NK-92 treated with Interleukin-12 subunit alpha and Interleukin-12 subunit beta, amount 100 ng/mL, for 24 hours (cell line): Measurements from ENCODE around the gene PLEKHG4B.
"Not testable (repeated sequence)": the region's sequence is repeated elsewhere in the genome, so short reads cannot be mapped to it uniquely, and the experiment has no call there.

ENCODE experiments used
- DNase-seq: peaks from one replicate; lab custom pipeline; 2025; lab: John Stamatoyannopoulos, UW

PLEKHG4B gene

DNA sequence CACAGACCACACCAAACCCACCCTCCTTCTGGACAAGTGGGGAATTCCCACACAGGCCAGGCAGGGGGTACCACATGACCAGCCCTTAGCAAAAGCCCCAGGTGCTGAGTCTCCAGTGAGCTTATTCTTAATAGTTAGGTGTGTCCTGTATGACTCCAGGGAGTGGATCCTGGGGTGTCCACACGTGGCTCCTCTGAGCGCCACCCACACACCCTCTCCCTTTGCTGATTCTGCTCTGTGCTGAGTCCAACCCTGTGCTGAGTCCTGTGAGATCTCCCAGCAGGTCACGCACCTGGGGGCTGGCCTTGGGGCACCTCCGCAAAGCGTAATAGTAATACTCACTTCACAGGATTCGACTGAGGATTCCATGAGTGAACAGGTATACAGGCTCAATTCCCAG, 112.0 kb downstream of the PLEKHG4B start:
- DNase-seq = no peak

GRCh38 chr5:204462-204861, 112.5 kb downstream of the PLEKHG4B start:
- DNase-seq = no peak

DNA sequence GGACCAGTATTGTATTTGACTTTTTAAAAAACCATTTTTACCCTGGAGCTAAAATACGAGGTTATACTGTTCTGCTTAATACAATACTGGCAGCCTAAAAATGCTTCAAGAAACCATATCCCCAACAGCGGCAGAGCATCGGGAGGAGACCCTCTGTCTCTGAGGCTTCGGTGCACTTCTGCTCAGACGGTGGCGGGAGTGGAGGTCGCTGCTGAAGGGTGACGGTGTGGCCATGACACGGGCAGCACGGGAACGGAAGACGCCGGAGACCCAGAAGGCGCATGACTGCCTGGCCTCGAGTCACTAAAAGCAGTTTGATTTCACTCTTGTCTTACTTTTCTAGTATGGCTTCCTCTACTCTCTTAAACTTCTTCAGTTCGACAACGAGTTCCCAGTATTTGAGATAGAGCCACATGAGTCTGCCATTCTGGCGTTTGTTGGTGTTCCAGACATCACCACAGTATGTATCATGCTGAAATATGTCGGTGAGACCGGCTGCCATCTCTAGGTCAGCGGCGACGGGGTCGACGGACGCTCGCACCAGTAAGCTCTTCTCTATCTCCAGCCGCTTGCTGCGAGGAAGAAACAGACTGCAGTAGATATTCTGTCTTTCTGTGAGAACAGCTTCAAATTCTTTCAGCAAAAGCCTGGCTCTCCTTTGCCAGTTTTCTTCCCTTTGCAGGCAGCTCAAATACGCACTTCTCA, 113.2 kb downstream of the PLEKHG4B start:
- no peak for DNase-seq

DNA sequence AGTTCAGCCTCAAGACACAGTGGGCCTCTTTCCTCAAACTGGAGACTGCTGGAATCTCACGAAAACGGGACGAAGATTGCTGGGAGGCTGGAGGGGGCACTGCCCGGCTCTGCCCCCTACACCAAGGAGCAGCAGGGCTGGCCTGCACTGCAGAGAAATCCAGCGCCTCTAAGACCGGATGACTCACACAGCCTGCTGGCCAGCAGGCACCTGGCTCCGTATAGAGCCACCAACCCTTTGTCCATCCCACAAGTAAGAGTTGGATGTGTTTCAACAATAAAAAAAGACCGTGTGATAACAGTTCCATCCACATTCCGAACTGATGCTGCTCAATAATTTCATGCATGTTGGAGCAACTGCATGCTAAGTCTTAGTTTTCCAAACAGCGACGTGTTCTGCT, 114.4 kb downstream of the PLEKHG4B start:
- DNase-seq = no peak

GRCh38 chr5:206927-207536, 115.1 kb downstream of the PLEKHG4B start:
- no peak for DNase-seq

DNA sequence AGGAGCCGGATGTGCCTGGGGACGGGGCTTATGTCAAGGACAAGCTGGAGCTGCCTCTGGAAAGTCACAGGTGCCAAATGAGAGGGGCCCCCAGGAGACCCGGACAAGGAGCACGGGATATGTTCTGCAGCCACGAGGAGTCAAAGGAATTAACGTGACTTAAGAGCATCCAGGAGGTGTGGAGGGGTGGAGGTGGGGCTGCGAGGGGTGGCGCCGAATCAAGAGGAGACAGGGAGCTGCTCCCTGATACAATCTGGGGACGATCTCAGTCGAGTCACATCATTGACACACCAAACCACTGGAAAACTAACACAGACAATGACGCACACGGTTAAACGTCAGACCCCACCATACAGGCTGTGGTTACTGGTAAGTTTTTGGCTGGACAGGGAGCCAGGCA, 115.6 kb downstream of the PLEKHG4B start:
- no peak for DNase-seq

- DNase-seq = no peak
These were observed 116.6 kb downstream of the PLEKHG4B start for GRCh38 chr5:208449-209114.

DNA sequence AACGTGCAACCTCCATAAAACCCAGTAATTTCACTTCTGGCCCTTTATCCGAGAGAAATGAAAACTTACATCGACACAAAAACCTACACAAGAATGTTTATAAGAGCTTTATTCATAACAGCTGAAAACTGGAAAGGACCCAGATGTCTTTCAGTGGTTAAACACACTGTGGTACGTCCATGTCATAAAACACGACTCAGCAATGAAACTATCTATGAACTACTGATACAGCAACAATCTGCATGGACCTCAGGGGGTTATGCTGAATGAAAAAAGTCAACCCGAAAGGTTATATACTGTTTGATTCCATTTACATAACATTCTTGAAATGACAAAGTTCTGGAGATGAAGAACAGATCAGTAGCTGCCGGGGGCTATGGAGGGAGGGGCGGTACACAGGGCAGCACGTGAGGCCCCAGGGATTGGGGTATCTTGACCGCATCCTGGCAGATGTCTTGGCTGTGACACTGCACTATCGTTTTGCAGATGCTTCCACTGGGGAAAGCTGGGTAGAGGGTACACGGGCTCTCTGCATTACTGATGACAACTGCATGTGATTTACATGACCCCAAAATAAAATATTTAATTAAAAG, 121.9 kb downstream of the PLEKHG4B start:
- no peak for DNase-seq

- not testable (repeated sequence) for DNase-seq
These were observed 123.3 kb downstream of the PLEKHG4B start for GRCh38 chr5:215256-215655.

DNA sequence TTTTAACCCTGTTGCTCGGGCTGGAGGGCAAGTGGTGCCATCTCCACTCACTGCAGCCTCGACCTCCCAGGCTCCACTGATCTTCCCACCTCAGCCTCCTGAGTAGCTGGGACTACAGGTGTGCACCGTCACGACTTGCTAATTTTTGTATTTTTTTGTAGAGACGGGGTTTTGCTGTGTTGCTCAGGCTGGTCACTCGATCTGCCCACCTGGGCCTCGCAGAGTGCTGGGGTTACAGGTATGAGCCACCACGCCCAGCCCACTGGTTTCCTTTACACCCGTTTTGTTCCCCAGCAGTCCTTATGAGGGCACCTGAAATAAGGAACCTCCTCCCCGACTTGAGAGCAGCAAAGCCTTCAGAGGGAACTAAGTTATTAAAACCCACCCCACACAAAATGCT, 124.1 kb downstream of the PLEKHG4B start:
- not testable (repeated sequence) for DNase-seq

DNA sequence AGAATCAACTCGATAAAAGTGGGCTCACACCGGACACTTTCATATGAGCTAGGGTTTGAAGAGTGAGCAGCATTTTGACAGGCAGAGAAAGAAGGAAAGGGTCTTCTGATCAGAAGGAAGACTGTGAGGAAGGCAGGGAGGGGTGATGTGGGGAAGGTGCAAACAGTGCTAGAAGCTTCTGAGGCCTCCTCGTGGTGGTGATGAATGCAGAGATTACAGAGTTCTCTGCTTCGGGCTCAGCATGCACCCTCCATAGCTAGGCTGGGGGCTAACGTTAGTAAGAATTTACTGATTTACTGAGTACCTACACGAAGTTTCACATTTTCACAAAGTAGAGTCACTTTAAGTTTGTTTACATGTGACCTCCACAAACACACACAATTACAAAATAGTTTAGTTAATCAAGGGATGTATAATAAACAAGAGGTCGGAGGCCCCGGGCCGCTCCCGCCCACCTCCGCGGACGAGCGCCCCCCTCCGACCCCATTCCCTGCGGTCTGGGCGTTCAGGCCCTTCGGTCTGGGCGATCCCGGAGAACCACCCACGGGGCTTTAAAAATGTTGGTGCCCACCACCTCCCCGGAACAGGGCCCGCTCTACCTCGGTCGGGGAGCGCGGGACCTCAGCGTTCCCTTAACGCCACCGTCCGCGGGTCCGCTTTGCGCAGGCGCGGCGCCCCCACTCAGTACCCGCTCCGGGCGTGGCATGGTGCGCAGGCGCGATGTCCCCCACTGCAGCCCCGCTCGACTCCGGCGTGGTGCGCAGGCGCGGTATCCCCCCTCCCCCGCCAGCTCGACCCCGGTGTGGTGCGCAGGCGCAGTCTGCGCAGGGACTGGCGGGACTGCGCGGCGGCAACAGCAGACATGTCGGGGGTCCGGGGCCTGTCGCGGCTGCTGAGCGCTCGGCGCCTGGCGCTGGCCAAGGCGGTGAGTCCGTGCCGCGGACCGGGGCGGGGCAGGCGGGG, 125.8 kb downstream of the PLEKHG4B start, which contains the start of the genes CCDC127 and SDHA:
TSS of gene CCDC127 (minus strand) at position 660 of the 963 bp plus-strand sequence. CDS start 1,304 bp downstream, outside the sequence.
TSS of gene SDHA (plus strand) at position 827 of the 963 bp plus-strand sequence. CDS start at position 863, 36 bp downstream.
- DNase-seq = peak; percentile 95

GRCh38 chr5:218457-219291, 126.7 kb downstream of the PLEKHG4B start:
- DNase-seq = peak; percentile 50

DNA sequence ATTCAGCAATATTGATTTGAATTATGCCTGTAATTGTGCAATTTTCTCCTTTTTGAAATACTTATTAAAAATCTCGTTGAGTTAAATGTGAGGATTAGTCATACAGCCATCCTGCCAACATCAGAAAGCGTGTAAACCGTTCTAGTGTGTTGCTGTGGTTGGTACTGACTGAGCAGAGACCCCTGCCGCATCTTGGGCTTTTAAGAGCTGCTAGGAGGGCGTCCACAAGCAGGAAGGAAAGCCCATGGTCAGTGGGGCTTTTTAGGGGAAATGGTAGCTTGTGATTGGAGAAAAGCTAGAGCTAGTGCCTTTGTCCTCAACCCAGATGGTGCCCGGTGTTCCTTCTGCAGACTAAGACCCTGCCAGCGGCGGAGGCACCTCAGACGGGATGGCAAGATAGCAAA, 127.5 kb downstream of the PLEKHG4B start:
- DNase-seq = peak; percentile 13

GRCh38 chr5:219991-220390, 128.0 kb downstream of the PLEKHG4B start:
- no peak for DNase-seq

- not testable (repeated sequence) for DNase-seq
These were observed 131.2 kb downstream of the PLEKHG4B start for GRCh38 chr5:222951-223715.

- no peak for DNase-seq
These were observed 131.8 kb downstream of the PLEKHG4B start for GRCh38 chr5:223791-224190.

- DNase-seq = no peak
These were observed 133.4 kb downstream of the PLEKHG4B start for GRCh38 chr5:225334-225733.

- DNase-seq = not testable (repeated sequence)
These were observed 135.4 kb downstream of the PLEKHG4B start for GRCh38 chr5:227375-227774.

GRCh38 chr5:228886-229285, 136.9 kb downstream of the PLEKHG4B start:
- DNase-seq = no peak

DNA sequence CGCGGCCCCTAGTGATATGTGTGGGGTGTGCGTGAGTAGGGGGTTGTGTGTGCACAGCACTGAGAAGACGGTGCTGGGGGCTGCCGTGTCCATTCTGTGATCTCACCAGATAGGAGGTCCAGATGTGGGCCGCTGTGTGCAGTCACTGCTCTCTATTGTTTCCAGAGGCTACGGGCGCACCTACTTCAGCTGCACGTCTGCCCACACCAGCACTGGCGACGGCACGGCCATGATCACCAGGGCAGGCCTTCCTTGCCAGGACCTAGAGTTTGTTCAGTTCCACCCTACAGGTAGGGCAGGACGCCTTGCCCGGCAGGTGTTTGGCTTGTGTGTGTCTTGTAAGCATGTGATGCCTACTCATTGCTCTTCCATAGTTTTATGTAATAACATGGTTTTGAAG, 138.7 kb downstream of the PLEKHG4B start:
- DNase-seq = no peak
